Esophagus mucosa (tissue), 1 donor: ENCODE data around the gene PFDN1. TPM values are rescaled to one million over a fixed set of nuclear protein-coding genes. Genes with fewer than 3 reads are reported as not detected.

Experiments used
- ATAC-seq: fragments of 200-7000 bp; cut with Tn5 transposase; one replicate; pipeline ENCODE4 v1.9.1; 2020
- total RNA-seq: library from RNA; stranded (reverse); gene quantifications from one replicate; pipeline ENCODE4 v1.2.4, GENCODE V29; 2023
- donor health status: DM: yes; HTN: yes; CAD: no.

The PFDN1 gene
- total RNA-seq, 1 donor from 2014 or later = 33.5 TPM

GRCh38 chr5:140258016-140258415 lies 44.9 kb downstream of the PFDN1 start:
- ATAC-seq = no peak

- ATAC-seq = no peak
Observed at GRCh38 chr5:140256726-140257125, 46.2 kb downstream of the PFDN1 start.

- ATAC-seq = no peak
Observed at GRCh38 chr5:140255460-140256157, 47.3 kb downstream of the PFDN1 start.

GRCh38 chr5:140253985-140254384 lies 48.9 kb downstream of the PFDN1 start:
- peak; percentile 80 for ATAC-seq

DNA sequence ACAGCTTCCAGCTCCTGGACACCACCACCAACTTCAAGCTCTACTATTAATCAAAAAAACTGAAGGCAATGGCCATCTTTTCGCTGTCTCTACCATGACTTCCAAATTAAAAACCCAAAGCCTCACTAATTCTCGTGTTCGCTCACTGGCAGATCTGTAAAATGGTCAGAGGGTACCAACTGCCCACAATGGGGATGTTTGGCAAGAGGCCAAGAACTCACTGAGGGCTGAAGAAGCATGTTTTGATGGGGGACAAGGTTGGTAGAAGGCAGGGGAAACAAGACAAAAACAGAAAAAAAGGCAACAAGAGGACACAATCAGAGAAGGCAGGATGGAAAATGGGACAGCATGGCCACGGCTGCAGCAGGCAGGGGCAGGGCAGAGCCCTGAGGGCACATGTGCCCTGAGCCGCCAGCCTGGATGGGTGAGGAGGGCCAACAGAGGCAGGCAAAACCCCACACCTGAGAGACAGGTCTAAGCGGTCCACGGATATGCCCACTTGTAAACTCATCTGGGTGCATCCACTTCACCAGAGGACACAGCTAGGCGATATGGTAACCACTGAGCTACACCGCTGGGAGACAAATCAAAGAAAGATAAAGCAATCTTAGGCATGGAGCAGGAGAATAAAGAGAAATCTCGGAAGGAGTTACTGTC lies 50.3 kb downstream of the PFDN1 start:
- no peak for ATAC-seq

DNA sequence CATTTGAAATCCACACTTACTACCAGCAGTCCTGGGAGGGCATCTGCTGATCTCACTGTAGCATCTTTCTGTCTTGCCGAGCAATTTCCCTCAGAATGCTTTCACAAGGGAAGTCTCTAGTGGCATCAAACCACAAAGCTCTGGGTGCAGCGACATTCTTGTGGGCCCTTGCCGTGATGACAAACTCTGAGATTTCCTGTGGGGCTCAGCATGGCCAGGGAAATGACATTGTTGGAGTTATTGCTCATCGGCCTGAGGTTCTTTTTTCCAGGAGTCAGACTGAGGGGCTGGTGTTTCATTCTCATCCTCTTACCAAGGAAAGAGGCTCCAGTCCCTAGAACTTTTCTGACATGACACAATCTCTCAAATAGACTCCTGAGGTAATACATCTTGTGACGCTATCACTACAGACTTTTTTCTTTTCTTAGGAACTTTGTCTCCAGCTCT lies 51.4 kb downstream of the PFDN1 start:
- peak; percentile 17 for ATAC-seq

DNA sequence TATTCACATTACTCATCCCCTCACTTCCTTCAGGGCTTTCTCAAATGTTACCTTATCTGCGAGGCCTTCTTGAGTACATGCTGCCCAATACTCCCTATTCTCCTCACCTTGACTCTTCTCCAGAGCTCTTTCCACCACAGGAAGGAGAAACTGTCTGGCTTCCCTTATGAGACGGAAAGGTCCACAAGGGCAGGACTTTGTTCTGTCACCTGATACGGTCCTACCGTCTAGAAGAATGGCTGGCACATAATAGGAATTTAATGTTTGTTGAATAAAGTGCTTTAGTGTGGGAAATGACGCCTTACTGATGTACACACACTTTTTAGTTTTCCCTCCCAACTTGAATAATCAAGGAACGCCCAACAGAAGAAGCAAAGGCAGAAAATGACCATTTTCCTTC lies 52.5 kb downstream of the PFDN1 start:
- ATAC-seq = no peak

DNA sequence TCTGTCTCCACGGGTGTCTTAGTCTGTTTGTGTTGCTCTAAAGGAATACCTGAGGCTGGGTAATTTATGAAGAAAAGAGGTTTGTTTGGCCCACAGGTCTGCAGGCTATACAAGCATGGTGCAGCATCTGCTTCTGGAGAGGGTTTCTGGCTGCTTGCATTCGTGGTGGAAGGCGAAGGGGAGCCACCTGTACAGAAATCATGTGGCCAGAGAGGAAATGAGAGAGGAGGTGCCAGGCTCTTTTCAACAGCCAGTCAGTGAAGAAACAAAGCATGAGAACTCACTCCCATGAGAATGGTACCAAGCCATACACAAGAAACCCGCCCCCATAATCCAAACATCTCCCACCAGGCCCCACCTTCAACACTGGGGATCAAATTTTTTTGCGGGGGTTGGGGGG lies 53.4 kb downstream of the PFDN1 start:
- ATAC-seq = no peak

- no peak for ATAC-seq
Observed at GRCh38 chr5:140248414-140248813, 54.5 kb downstream of the PFDN1 start.

DNA sequence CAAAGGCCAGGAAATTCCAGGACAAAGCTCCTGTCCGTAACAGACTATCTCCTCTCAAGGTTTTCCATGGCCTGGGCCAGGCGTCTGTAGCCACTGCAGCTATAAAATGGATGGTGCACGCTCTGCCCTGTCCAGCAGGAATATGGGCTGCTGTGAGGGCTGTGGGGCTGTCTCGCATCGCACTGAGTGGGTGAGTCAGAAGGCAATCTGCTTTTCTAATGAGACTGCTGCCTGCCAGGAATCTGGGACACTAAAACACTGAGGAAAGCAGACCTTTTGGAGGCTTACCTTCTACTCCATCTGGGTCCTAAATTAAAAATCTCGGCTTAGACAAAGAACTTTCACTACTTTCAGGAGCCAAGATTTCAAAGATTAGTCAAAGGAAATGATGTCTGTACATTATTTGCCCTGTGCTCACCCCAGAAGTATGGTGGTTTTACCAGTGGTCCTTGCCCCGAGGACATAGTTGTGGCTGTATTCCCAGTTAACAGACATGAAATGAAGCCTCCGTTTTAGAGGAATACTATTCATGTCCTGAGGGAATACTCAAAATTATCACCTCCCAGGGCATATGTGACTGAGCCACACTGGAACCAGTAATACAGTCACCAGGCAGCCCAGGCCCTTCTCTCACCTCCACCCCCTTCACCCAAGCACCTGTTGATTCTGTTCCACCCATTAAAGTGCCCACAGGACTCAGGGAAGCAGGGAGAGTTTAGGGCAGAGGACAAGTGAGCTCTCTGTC lies 56.4 kb downstream of the PFDN1 start:
- no peak for ATAC-seq

GRCh38 chr5:140245926-140246325 lies 57.0 kb downstream of the PFDN1 start:
- no peak for ATAC-seq

GRCh38 chr5:140245341-140245740 lies 57.6 kb downstream of the PFDN1 start:
- no peak for ATAC-seq

GRCh38 chr5:140244525-140245025 lies 58.3 kb downstream of the PFDN1 start:
- ATAC-seq = peak; percentile 73

GRCh38 chr5:140243706-140244250 lies 59.1 kb downstream of the PFDN1 start:
- no peak for ATAC-seq

- peak; percentile 19 for ATAC-seq
Observed at GRCh38 chr5:140242890-140243585, 59.9 kb downstream of the PFDN1 start.

DNA sequence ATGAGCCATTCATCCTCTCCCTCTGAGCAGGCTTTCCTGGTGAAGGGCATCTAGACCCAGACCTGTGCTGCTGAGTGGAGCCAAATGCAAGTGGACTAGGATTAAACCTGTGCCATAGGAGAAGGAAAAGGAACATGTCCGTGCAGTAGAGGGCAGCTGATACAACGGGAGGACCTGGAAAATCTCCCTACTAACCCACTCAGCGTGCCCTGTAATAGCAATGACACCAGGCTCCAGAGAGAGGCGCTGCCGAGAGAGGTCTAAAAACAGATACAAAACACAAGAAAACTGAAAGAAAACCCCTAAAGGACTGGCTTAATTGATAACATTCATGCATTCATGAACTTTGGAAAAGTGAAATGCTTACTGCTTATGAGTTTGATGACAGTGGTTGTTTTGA lies 60.8 kb downstream of the PFDN1 start:
- ATAC-seq = no peak

DNA sequence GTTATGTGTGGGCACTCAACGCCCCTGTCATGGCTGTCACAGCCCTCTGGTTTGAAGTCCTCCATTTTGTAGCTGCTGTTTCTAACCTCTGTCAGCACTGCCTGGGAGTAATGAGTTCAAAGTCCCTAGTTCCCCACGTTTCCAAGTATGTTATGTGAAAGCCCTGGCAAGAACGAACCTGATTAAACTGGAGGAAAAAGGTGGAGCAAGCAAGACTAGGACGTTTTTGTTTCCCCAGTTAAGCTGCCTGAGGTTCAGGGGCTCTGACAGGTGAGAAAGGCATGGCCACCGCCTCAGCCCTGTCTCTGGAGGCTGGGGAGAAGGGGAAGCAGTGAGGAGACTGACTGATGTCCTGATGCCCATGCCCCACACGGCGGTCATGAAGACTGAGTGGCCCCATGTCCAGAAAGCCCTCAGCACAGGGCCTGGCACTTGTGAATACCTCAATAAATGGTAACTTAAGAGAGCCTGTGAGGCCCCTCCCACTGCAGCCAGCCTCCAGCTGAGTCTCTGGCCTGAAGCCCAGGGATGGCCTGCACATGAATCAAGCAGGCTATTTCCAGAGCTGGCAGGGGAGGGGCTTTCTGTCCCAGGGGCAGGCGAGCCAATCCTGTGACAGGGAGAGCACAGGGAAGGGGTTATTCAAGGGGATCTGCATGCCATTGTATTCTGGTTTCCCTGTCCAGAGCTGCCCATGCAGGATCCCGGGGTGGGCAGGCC lies 61.8 kb downstream of the PFDN1 start:
- ATAC-seq = peak; percentile 57

DNA sequence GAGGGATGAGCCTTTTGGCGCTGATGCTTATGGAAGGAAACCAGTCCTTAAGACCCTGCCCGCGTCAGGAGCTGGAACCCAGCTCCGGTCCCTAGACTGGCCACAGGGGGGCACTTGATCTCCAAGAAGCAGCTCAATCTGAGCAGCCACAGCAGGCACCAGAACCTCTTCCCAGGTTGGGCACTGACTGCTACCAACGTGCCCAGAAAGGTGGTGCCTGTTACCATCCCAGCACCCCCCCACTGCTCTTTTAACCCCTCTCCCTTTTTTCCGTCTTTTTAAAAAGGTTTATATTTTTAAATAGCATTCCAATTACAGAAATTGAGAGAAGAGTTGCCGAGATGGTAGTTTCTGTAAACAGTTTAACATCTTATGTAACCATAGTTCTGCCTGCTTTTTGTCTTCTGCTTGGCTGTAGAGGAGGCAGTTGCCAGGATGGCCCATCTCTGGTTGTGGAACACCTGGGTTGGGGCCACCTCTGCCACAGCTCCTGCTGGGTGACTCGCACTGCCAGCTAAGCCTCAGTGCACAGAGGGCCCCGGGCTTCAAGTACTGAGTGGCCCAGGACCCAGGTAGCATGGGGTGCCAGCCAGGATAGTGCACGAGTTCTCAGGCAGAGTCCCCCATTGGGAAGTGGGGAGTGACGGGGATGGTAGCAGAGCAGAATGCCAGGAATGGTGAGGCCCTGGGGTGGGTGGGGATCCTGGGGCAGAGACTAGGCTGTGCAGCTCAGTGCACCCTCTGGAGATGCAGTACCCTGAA lies 62.8 kb downstream of the PFDN1 start:
- ATAC-seq = peak; percentile 26

GRCh38 chr5:140239461-140239860 lies 63.4 kb downstream of the PFDN1 start:
- ATAC-seq = no peak

GRCh38 chr5:140238756-140239155 lies 64.1 kb downstream of the PFDN1 start:
- ATAC-seq = no peak
